CD14-positive monocyte (primary cell): Measurements from ENCODE around the gene POLR3E. TPM values are rescaled to one million over a fixed set of nuclear protein-coding genes. Genes with fewer than 3 reads are reported as not detected.

ENCODE experiments used
- DNase-seq, 3 donors: peaks; one replicate each; pipeline ENCODE4 v3.0.0-alpha.2; 2011 to 2022
- H2AFZ ChIP-seq: 2 replicates; pipeline ENCODE4 v1.6.0; 2012; ENCODE audit warnings: mild to moderate bottlenecking, low read depth, low read length, inconsistent platforms; ENCODE audit not compliant: insufficient read depth, poor library complexity, severe bottlenecking
- H3K27ac ChIP-seq, 2 donors: 1 replicate in 1 of 2; 2 replicates in 1 of 2; pipeline ENCODE4 v1.5.1; 2012 to 2013; ENCODE audit warnings: low read length in 2 of 2, control low read depth in 1 of 2, inconsistent platforms in 1 of 2, low read depth in 1 of 2, mild to moderate bottlenecking in 1 of 2
- H3K27me3 ChIP-seq, 2 donors: one replicate each; pipeline versions ENCODE4 v1.6.0 to v1.6.1; 2011 to 2013; ENCODE audit warnings: low read length in 2 of 2; ENCODE audit not compliant: control insufficient read depth in 2 of 2, insufficient read depth in 2 of 2
- H3K36me3 ChIP-seq, 2 donors: replicated peaks in 1 of 2; 1 replicate in 1 of 2; 2 replicates in 1 of 2; pipeline versions ENCODE4 v1.5.1 to v1.6.1; 2012 to 2013; ENCODE audit warnings: low read length in 2 of 2, control low read depth in 1 of 2, inconsistent platforms in 1 of 2, mild to moderate bottlenecking in 1 of 2; ENCODE audit not compliant: insufficient read depth in 2 of 2, control insufficient read depth in 1 of 2
- H3K4me1 ChIP-seq, 2 donors: 1 replicate in 1 of 2; 2 replicates in 1 of 2; pipeline versions ENCODE4 v1.5.1 to v1.6.1; 2012 to 2013; ENCODE audit warnings: low read length in 2 of 2, control low read depth in 1 of 2, inconsistent platforms in 1 of 2, mild to moderate bottlenecking in 1 of 2, moderate library complexity in 1 of 2; ENCODE audit not compliant: insufficient read depth in 2 of 2, control insufficient read depth in 1 of 2
- H3K4me2 ChIP-seq: replicated peaks from 2 replicates; pipeline ENCODE3; 2012; ENCODE audit warnings: low read length, moderate library complexity, mild to moderate bottlenecking; ENCODE audit not compliant: poor library complexity, severe bottlenecking; ENCODE audit errors: extremely low read depth
- H3K4me3 ChIP-seq, 3 experiments: fragments of 200-600 bp in 1 of 3; sonication (generic) in 1 of 3; replicated peaks in 1 of 3; 1 replicate in 2 of 3; 2 replicates in 1 of 3; pipeline ENCODE4 v1.5.1; 2011 to 2013; ENCODE audit warnings: low read length in 3 of 3, mild to moderate bottlenecking in 3 of 3, control low read depth in 2 of 3, low read depth in 2 of 3, inconsistent platforms in 1 of 3, moderate library complexity in 1 of 3
- H3K79me2 ChIP-seq: 2 replicates; pipeline ENCODE4 v1.6.0; 2012; ENCODE audit warnings: mild to moderate bottlenecking, control low read depth, inconsistent platforms, low read length, moderate library complexity; ENCODE audit not compliant: insufficient read depth
- H3K9ac ChIP-seq: 2 replicates; pipeline ENCODE4 v1.6.0; 2017; ENCODE audit warnings: low read length, mild to moderate bottlenecking; ENCODE audit not compliant: insufficient read depth, poor library complexity, severe bottlenecking
- H3K9me3 ChIP-seq, 2 donors: replicated peaks in 1 of 2; 1 replicate in 1 of 2; 2 replicates in 1 of 2; pipeline versions ENCODE4 v1.5.1 to v1.6.1; 2012 to 2013; ENCODE audit warnings: low read length in 2 of 2, control low read depth in 1 of 2; ENCODE audit not compliant: control insufficient read depth in 1 of 2, insufficient read depth in 1 of 2
- H4K20me1 ChIP-seq: 2 replicates; pipeline ENCODE4 v1.6.0; 2012; ENCODE audit warnings: mild to moderate bottlenecking, low read length, control low read depth, moderate library complexity; ENCODE audit not compliant: insufficient read depth
- H3K27ac Mint-ChIP-seq, 7 donors: one replicate each; pipeline ENCODE4 v1.8.0; 2020; ENCODE audit warnings: mild to moderate bottlenecking in 7 of 7, mixed read lengths in 7 of 7, moderate library complexity in 6 of 7, inconsistent platforms in 2 of 7
- H3K27me3 Mint-ChIP-seq, 3 donors: one replicate each; pipeline ENCODE4 v1.8.0; 2021 to 2022; ENCODE audit warnings: low read depth in 3 of 3, mild to moderate bottlenecking in 3 of 3, mixed read lengths in 3 of 3, moderate library complexity in 3 of 3, inconsistent platforms in 1 of 3
- H3K36me3 Mint-ChIP-seq, 2 donors: one replicate each; pipeline ENCODE4 v1.8.0; 2020; ENCODE audit warnings: mixed read lengths in 2 of 2, inconsistent platforms in 1 of 2, mild to moderate bottlenecking in 1 of 2
- H3K4me1 Mint-ChIP-seq: one replicate; pipeline ENCODE4 v1.8.0; 2020; ENCODE audit warnings: mild to moderate bottlenecking, mixed read lengths
- H3K4me3 Mint-ChIP-seq, 2 donors: one replicate each; pipeline ENCODE4 v1.8.0; 2020; ENCODE audit warnings: mild to moderate bottlenecking in 2 of 2, mixed read lengths in 2 of 2, moderate library complexity in 1 of 2
- H3K9me3 Mint-ChIP-seq, 7 donors: one replicate each; pipeline ENCODE4 v1.8.0; 2020 to 2022; ENCODE audit warnings: mixed read lengths in 7 of 7, mild to moderate bottlenecking in 6 of 7, moderate library complexity in 6 of 7, inconsistent platforms in 2 of 7
- intact Hi-C, 2 donors: fragments of 100-400 bp; cut with micrococcal nuclease; formaldehyde crosslinking; loops; one replicate each; pipeline versions ENCODE4 v1.15.0 to v1.15.1; 2023
- polyA plus RNA-seq, 3 donors: library from polyadenylated mRNA; depleted of rRNA in 1 of 3; unstranded in 2 of 3; stranded (reverse) in 1 of 3; fragments of 300-500 nt in 2 of 3; fragments of >200 nt in 1 of 3; fragmentation: Illumina TruSeq in 2 of 3; gene quantifications; 1 replicate in 2 of 3; 2 replicates in 1 of 3; pipeline ENCODE4 v1.2.3, GENCODE V29; 2012 to 2021
- TF ChIP-seq, protein P1 (sequence below): fragments of 200-600 bp; IDR thresholded peaks from one replicate; pipeline ENCODE4 v1.8.0; 2022; ENCODE audit warnings: antibody characterized with exemption, mild to moderate bottlenecking

Gene POLR3E
- polyA plus RNA-seq, 3 donors, result 4.1 to 34.6 (median 5.7) TPM

DNA sequence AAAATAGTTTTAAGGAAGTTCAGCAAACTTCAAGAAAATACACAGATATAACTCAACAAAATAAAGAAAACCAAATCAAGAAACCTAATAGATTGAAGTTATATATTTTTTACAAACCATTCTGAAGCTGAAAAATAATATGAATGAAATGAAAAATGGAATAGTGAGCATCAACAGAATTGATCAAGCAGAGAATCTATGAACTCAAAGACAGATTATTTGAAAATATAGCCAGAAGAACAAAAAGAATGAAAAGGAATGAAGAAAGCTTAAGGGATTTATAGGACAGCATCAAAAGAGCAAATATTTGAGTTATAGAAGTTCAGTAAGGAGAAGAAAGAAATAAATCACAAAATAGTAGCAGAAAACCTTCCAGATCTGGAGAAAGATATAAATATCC, 39.4 kb downstream of the POLR3E start:
- intact Hi-C loops, result no loop called here
- Histone ChIP-seq H3K27ac (no peak overlapping the region), H3K9ac (no peak overlapping the region), H3K4me1 (no peaks in the 10 kb centered on the region), H3K79me2 (no peaks in the 10 kb centered on the region), H4K20me1 (no peaks in the 10 kb centered on the region), H3K4me3 (no peak overlapping the region), H3K4me2 (no peak overlapping the region), H3K9me3 (peaks cover 22% of the 10 kb centered on the region in 2 donors), H3K36me3 (peaks cover 45 to 55% of the 10 kb centered on the region in 2 donors), H3K27me3 (no peaks in the 10 kb centered on the region), H2AFZ (no peak overlapping the region)
- H3K4me3 Mint-ChIP-seq, result no peak overlapping the region
- peaks cover 0 to 2% (median 0%) of the 10 kb centered on the region in 3 donors for H3K27me3 Mint-ChIP-seq
- peaks cover 54 to 71% of the 10 kb centered on the region in 2 donors for H3K36me3 Mint-ChIP-seq
- no peak for DNase-seq
- TF ChIP-seq, protein P1, sequence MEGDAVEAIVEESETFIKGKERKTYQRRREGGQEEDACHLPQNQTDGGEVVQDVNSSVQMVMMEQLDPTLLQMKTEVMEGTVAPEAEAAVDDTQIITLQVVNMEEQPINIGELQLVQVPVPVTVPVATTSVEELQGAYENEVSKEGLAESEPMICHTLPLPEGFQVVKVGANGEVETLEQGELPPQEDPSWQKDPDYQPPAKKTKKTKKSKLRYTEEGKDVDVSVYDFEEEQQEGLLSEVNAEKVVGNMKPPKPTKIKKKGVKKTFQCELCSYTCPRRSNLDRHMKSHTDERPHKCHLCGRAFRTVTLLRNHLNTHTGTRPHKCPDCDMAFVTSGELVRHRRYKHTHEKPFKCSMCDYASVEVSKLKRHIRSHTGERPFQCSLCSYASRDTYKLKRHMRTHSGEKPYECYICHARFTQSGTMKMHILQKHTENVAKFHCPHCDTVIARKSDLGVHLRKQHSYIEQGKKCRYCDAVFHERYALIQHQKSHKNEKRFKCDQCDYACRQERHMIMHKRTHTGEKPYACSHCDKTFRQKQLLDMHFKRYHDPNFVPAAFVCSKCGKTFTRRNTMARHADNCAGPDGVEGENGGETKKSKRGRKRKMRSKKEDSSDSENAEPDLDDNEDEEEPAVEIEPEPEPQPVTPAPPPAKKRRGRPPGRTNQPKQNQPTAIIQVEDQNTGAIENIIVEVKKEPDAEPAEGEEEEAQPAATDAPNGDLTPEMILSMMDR, result no peak
- peaks cover 30 to 51% (median 43%) of the 10 kb centered on the region in 7 donors for H3K9me3 Mint-ChIP-seq
- H3K27ac Mint-ChIP-seq, result no peak overlapping the region
- no peaks in the 10 kb centered on the region for H3K4me1 Mint-ChIP-seq

DNA sequence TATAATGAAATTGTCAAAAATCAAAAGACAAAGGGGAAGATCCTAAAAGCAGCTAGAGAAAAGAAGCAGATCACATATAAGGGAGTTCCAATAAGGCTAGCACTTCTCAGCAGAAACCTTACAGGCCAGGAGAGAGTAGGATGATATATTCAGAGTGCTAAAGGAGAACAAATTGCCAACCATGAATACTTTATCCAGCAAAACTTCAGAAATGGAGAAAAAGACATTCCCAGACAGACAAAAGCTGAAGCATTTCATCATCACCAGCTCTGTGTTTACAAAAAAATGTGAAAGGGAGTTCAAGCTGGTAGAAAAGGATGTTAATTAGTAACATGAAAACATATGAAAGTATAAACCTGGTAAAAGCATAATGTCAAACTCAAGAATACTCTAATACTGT, 39.8 kb downstream of the POLR3E start:
- H3K4me1 ChIP-seq, result no peaks in the 10 kb centered on the region
- H3K4me3 ChIP-seq, result no peak overlapping the region
- no peaks in the 10 kb centered on the region for H3K27me3 ChIP-seq
- TF ChIP-seq, protein P1, result no peak
- Mint-ChIP-seq H3K9me3 (peaks cover 30 to 53% (median 45%) of the 10 kb centered on the region in 7 donors), H3K4me1 (no peaks in the 10 kb centered on the region), H3K27me3 (peaks cover 0 to 3% (median 0%) of the 10 kb centered on the region in 3 donors), H3K36me3 (peaks cover 50 to 66% of the 10 kb centered on the region in 2 donors), H3K4me3 (no peak overlapping the region), H3K27ac (no peak overlapping the region)
- no peak overlapping the region for H3K4me2 ChIP-seq
- intact Hi-C loops, result no loop called here
- no peak overlapping the region for H2AFZ ChIP-seq
- H3K27ac ChIP-seq, result no peak overlapping the region
- H3K36me3 ChIP-seq, result peaks cover 40 to 51% of the 10 kb centered on the region in 2 donors
- H3K9me3 ChIP-seq, result peaks cover 22% of the 10 kb centered on the region in 2 donors
- DNase-seq, result no peak
- no peaks in the 10 kb centered on the region for H3K79me2 ChIP-seq
- H3K9ac ChIP-seq, result no peak overlapping the region
- H4K20me1 ChIP-seq, result no peaks in the 10 kb centered on the region
